CD4-positive, CD25-positive, alpha-beta regulatory T cell (primary cell): ENCODE measurements around the gene DECR2. TPM values are rescaled to one million over a fixed set of nuclear protein-coding genes. Genes with fewer than 3 reads are reported as not detected.
A peak's percentile ranks its signal among the peaks of the same experiment; 100 is the strongest.

Source experiments
- ATAC-seq, 2 donors: fragments of 150-1000 bp; cut with Tn5 transposase; one replicate each; pipeline ENCODE4 v1.10.0; 2021; ENCODE audit warnings: low read depth in 2 of 2, moderate number of reproducible peaks in 2 of 2, moderate library complexity in 1 of 2
- DNase-seq, 3 donors: peaks; one replicate each; pipeline versions ENCODE4 v3.0.0 to v3.0.0-alpha.2; 2012 to 2022; ENCODE audit warnings: mixed read lengths in 1 of 3
- H3K27ac ChIP-seq: one replicate; pipeline ENCODE4 v1.7.0; 2013; ENCODE audit warnings: mild to moderate bottlenecking, low read length; ENCODE audit not compliant: insufficient read depth, poor library complexity, severe bottlenecking
- H3K27me3 ChIP-seq: one replicate; pipeline ENCODE4 v1.7.0; 2013; ENCODE audit warnings: low read length; ENCODE audit not compliant: control insufficient read depth, insufficient read depth
- H3K36me3 ChIP-seq: one replicate; pipeline ENCODE4 v1.7.0; 2013; ENCODE audit warnings: mild to moderate bottlenecking, low read length, moderate library complexity; ENCODE audit not compliant: control insufficient read depth, insufficient read depth
- H3K4me1 ChIP-seq: 2 replicates; pipeline ENCODE4 v1.7.0; 2013; ENCODE audit warnings: mild to moderate bottlenecking, low read length; ENCODE audit not compliant: insufficient read depth, control insufficient read depth, poor library complexity, severe bottlenecking
- H3K4me3 ChIP-seq: one replicate; pipeline ENCODE4 v1.7.0; 2013; ENCODE audit warnings: low read depth, mild to moderate bottlenecking, low read length, moderate library complexity
- H3K9me3 ChIP-seq, 2 experiments: 1 replicate in 1 of 2; 2 replicates in 1 of 2; pipeline ENCODE4 v1.7.0; 2013; ENCODE audit warnings: low read length in 2 of 2, mild to moderate bottlenecking in 1 of 2, moderate library complexity in 1 of 2; ENCODE audit not compliant: control insufficient read depth in 2 of 2
- H3K27ac Mint-ChIP-seq, 3 donors: one replicate each; pipeline ENCODE4 v1.8.0; 2020 to 2022; ENCODE audit warnings: mild to moderate bottlenecking in 3 of 3, mixed read lengths in 3 of 3, moderate library complexity in 2 of 3
- H3K27me3 Mint-ChIP-seq: one replicate; pipeline ENCODE4 v1.8.0; 2022; ENCODE audit warnings: mild to moderate bottlenecking, mixed read lengths
- H3K36me3 Mint-ChIP-seq: one replicate; pipeline ENCODE4 v1.8.0; 2020; ENCODE audit warnings: mixed read lengths
- H3K4me1 Mint-ChIP-seq, 4 donors: one replicate each; pipeline ENCODE4 v1.8.0; 2020 to 2022; ENCODE audit warnings: mixed read lengths in 4 of 4, mild to moderate bottlenecking in 1 of 4
- H3K4me3 Mint-ChIP-seq, 4 donors: one replicate each; pipeline ENCODE4 v1.8.0; 2020 to 2022; ENCODE audit warnings: mild to moderate bottlenecking in 4 of 4, mixed read lengths in 4 of 4, moderate library complexity in 3 of 4
- H3K9me3 Mint-ChIP-seq, 7 donors: one replicate each; pipeline ENCODE4 v1.8.0; 2020 to 2022; ENCODE audit warnings: mixed read lengths in 7 of 7, mild to moderate bottlenecking in 3 of 7, moderate library complexity in 2 of 7
- polyA plus RNA-seq, 4 donors: library from polyadenylated mRNA; unstranded; fragments of 300-500 nt; fragmentation: Illumina TruSeq; gene quantifications; one replicate each; pipeline ENCODE4 v1.2.3, GENCODE V29; 2021
- total RNA-seq: library from RNA; stranded (reverse); gene quantifications from one replicate; pipeline ENCODE4 v1.2.3, GENCODE V29; 2022

DECR2 gene
- total and polyA plus RNA-seq, 5 donors from 2014 or later, result 2.2 to 4.8 (median 2.8) TPM

DNA sequence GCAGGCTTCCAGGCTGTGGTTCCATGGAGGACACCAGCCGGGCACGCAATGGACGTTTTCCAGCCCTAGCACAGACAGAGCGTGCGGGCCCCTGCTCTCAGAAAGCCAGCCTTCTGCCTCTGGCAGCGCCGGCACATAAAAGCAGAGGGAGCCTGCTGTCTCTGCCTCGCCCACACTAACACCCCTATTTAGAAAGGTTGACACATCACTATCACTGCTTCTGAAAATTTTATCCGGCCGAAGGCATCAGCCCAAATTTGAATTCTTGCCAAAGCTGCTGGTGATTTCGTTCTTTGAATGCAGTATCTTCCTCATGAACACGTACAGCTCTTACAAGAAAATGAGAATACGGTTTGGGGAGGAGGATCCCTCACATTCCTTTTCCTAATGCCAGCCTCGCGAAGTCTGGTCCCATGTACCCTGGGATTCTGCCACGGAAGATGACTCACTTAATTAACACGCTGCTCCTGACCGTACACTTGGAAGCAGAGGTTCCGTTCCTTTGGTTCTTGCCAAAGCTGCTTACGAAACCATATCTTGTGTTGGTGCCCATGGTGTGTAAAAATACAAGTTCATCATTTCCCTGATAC is 22.4 kb downstream of the DECR2 start:
- peaks cover 24% of the 10 kb centered on the region for H3K4me1 ChIP-seq
- no peaks in the 10 kb centered on the region for H3K9me3 Mint-ChIP-seq
- H3K36me3 Mint-ChIP-seq, result peaks cover 9% of the 10 kb centered on the region

DNA sequence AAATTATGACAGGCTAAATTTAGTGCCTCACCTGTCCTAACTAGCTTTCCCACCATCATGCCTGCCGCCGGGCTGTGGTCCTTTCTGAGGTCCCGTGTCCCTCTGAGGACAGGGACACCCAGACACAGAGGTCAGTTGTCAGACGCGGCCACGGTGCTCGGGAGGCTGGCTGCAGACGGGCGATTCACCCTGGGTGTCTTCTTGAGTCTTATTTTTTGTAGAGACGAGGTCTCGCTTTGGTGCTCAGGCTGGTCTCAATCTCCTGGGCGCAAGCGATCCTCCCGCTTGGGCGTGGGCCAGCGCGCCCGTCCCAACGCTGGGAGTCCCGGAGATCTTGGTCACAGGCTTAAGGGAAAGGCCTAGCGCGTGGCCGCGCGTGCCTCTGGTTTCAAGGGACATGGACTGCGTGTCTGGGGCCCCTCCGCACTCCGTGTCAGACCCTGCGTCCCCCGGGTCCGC is 23.0 kb downstream of the DECR2 start:
- peaks cover 9% of the 10 kb centered on the region for H3K36me3 Mint-ChIP-seq
- Histone ChIP-seq H3K36me3 (no peaks in the 10 kb centered on the region), H3K4me1 (peaks cover 24% of the 10 kb centered on the region), H3K27me3 (no peaks in the 10 kb centered on the region), H3K27ac (peak overlapping the region; percentile 89), H3K9me3 (no peaks in the 10 kb centered on the region), H3K4me3 (peak overlapping the region; percentile 18)
- no peak for ATAC-seq
- no peaks in the 10 kb centered on the region for H3K9me3 Mint-ChIP-seq
- peak in 1 of 3 donors; percentile 13 for DNase-seq
- peak overlapping the region in 2 of 3 donors; percentile 78 to 85 for H3K27ac Mint-ChIP-seq
- peaks cover 8% of the 10 kb centered on the region for H3K27me3 Mint-ChIP-seq
- peak overlapping the region; percentile 83 to 97 (median 92) for H3K4me3 Mint-ChIP-seq
- peaks cover 15 to 36% (median 29%) of the 10 kb centered on the region in 4 donors for H3K4me1 Mint-ChIP-seq

More for the DNA sequence above, 22.4 kb downstream of the DECR2 start:
- H3K27ac Mint-ChIP-seq, result peak overlapping the region in 2 of 3 donors; percentile 78 to 85
- peak overlapping the region; percentile 83 to 97 (median 92) for H3K4me3 Mint-ChIP-seq
- Histone ChIP-seq H3K27ac (no peak overlapping the region), H3K4me3 (no peak overlapping the region), H3K27me3 (no peaks in the 10 kb centered on the region), H3K9me3 (no peaks in the 10 kb centered on the region), H3K36me3 (no peaks in the 10 kb centered on the region)
- H3K27me3 Mint-ChIP-seq, result peaks cover 8% of the 10 kb centered on the region
- DNase-seq, result no peak
- H3K4me1 Mint-ChIP-seq, result peaks cover 15 to 34% (median 29%) of the 10 kb centered on the region in 4 donors
- ATAC-seq, result no peak

DNA sequence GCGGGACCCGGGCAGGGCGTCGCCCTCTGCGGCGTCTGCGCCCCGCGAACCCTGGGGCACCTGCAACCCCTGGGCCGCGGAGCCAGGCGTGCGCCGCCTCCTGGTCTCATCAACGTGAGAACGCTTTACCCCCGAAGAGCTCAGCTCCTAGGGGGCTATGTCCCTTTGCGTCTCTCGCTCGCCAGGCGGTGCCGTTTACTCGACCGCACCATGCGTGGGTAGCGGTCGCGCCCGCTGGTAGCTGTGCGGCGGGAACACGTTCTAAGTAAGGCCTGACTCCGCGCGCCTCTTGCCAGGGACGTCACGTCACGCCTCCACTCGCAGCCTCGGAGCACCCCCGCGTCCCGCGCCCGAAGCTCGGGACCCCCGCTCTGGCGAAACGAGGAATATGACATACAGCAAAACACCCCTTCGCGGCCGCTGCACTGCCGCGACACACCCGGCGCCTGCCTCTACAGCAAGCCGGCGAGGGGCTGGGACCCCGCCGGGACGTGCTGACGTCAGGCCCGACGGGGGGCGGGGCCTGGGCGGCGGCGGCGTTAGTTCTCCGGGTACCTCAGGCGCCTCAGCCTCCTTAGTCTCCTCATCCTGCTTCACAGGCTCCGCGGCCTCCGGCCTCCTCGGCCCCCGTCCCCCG is 23.5 kb downstream of the DECR2 start, which contains the start of gene RAB11FIP3:
TSS of gene RAB11FIP3 (plus strand) at position 568 of the 637 bp plus-strand sequence. CDS start 358 bp downstream, outside the sequence.
- DNase-seq (peak; percentile 76 to 91 (median 87)), ATAC-seq (peak; percentile 94 to 95)
- Mint-ChIP-seq H3K4me3 (peak within 1 kb of the TSS; percentile 90 to 97 (median 92)), H3K27ac (peak within 1 kb of the TSS; percentile 78 to 92 (median 79)), H3K4me1 (peaks cover 15 to 37% (median 32%) of the 10 kb centered on the region in 4 donors), H3K36me3 (peaks cover 9% of the 10 kb centered on the region), H3K27me3 (peaks cover 8% of the 10 kb centered on the region), H3K9me3 (no peaks in the 10 kb centered on the region)
- Histone ChIP-seq H3K27me3 (no peaks in the 10 kb centered on the region), H3K36me3 (no peaks in the 10 kb centered on the region), H3K9me3 (no peaks in the 10 kb centered on the region), H3K27ac (peak within 1 kb of the TSS; percentile 89), H3K4me1 (peaks cover 24% of the 10 kb centered on the region), H3K4me3 (peak within 1 kb of the TSS; percentile 18)

DNA sequence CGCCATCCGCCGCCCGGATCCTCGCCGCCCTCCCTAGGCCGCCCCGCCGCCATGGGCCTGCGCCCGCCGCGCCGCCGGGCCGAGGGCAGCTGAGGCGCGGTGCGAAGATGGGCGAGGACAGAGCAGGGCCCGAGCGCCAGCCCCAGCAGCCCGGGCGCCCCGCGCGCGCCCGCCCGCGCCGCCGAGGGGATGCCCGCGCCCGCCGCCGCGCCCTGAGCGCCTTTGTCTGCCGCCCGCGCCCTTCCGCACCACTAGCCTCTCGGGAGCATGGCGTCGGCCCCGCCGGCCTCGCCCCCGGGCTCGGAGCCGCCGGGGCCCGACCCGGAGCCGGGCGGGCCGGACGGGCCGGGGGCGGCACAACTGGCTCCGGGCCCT is 24.0 kb downstream of the DECR2 start:
- H3K4me3 Mint-ChIP-seq, result peak overlapping the region; percentile 90 to 97 (median 92)
- H3K27me3 Mint-ChIP-seq, result peaks cover 8% of the 10 kb centered on the region
- DNase-seq (no peak), ATAC-seq (peak; percentile 55 to 58)
- Histone ChIP-seq H3K4me1 (peaks cover 24% of the 10 kb centered on the region), H3K27ac (peak overlapping the region; percentile 89), H3K36me3 (no peaks in the 10 kb centered on the region), H3K4me3 (no peak overlapping the region), H3K9me3 (no peaks in the 10 kb centered on the region), H3K27me3 (no peaks in the 10 kb centered on the region)
- no peaks in the 10 kb centered on the region for H3K9me3 Mint-ChIP-seq
- H3K27ac Mint-ChIP-seq, result peak overlapping the region in 1 of 3 donors; percentile 92
- H3K36me3 Mint-ChIP-seq, result peaks cover 9% of the 10 kb centered on the region
- peaks cover 15 to 38% (median 32%) of the 10 kb centered on the region in 4 donors for H3K4me1 Mint-ChIP-seq

DNA sequence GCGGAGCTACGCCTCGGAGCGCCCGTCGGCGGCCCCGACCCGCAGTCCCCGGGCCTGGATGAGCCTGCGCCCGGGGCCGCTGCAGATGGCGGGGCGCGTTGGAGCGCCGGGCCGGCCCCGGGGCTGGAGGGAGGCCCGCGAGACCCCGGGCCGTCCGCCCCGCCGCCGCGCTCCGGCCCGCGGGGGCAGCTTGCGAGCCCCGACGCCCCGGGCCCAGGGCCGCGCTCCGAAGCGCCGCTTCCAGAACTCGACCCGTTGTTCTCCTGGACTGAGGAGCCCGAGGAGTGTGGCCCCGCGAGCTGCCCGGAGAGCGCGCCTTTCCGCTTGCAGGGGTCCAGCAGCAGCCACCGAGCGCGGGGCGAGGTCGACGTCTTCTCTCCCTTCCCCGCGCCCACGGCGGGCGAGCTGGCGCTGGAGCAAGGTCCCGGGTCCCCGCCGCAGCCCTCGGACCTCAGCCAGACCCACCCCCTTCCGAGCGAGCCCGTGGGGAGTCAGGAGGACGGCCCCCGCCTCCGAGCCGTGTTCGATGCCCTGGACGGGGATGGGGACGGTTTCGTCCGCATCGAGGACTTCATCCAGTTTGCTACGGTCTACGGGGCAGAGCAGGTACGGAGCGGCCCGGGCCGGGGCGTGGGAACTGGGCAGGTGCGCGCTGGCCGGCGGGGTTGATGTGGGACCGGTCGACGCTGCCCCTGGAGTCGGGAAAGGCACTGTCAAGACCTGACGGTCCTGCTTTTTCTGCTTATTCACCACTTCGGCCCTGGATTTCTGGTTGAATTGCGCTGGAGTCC is 24.6 kb downstream of the DECR2 start:
- DNase-seq (peak in 1 of 3 donors; percentile 25), ATAC-seq (no peak)
- Mint-ChIP-seq H3K36me3 (peaks cover 5% of the 10 kb centered on the region), H3K4me1 (peaks cover 15 to 41% (median 33%) of the 10 kb centered on the region in 4 donors), H3K27me3 (peaks cover 8% of the 10 kb centered on the region), H3K27ac (peak overlapping the region; percentile 39 to 88 (median 76)), H3K9me3 (no peaks in the 10 kb centered on the region), H3K4me3 (peak overlapping the region; percentile 84 to 97 (median 88))
- Histone ChIP-seq H3K27ac (no peak overlapping the region), H3K4me3 (peak overlapping the region; percentile 32), H3K4me1 (peaks cover 24% of the 10 kb centered on the region), H3K27me3 (no peaks in the 10 kb centered on the region), H3K9me3 (no peaks in the 10 kb centered on the region), H3K36me3 (no peaks in the 10 kb centered on the region)

DNA sequence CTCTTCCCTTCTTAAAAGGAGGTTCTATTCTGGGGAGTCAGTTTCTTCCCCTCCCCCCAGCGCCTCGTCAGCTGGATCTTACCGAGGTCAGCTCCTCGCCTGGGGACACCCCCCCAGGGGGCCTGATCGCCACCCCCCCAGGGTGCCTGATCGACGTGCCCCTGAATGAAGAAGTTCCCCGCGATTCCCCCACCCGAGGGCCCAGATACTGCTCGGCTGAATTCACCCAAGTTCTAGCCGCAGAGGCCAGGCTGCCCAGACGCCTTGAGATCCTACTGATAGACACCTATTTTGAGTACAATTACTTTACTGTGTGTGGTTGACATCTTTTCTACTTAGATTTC is 25.2 kb downstream of the DECR2 start:
- no peaks in the 10 kb centered on the region for H3K36me3 ChIP-seq
- DNase-seq (no peak), ATAC-seq (no peak)
- H3K4me3 Mint-ChIP-seq, result peak overlapping the region; percentile 84 to 97 (median 88)
- H3K27me3 Mint-ChIP-seq, result peaks cover 8% of the 10 kb centered on the region
- no peak overlapping the region for H3K27ac ChIP-seq
- no peaks in the 10 kb centered on the region for H3K9me3 ChIP-seq
- H3K4me3 ChIP-seq, result peak overlapping the region; percentile 40
- peak overlapping the region; percentile 39 to 88 (median 76) for H3K27ac Mint-ChIP-seq
- no peaks in the 10 kb centered on the region for H3K27me3 ChIP-seq
- peaks cover 15 to 41% (median 33%) of the 10 kb centered on the region in 4 donors for H3K4me1 Mint-ChIP-seq
- peaks cover 24% of the 10 kb centered on the region for H3K4me1 ChIP-seq
- H3K36me3 Mint-ChIP-seq, result peaks cover 5% of the 10 kb centered on the region
- H3K9me3 Mint-ChIP-seq, result no peaks in the 10 kb centered on the region

DNA sequence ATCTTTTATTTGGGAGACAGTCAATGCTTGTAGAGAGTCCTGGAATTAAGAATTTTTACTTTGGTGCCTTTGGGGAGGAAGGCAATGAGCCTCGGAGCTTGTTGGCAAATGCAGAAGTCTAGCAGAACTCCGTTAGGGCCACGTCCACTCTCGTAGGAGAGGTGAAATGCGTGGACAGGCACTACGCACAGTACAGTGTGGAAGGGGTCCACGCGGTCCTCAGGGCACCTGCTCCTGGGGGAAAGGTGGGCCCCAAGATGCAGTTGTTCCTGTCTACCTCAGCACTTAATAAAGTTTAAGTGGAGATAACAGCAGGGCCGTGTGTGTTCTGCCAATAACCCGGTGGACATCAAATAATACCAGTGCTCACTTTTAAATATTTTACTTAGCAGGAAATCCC is 25.6 kb downstream of the DECR2 start:
- peak overlapping the region; percentile 40 for H3K4me3 ChIP-seq
- ATAC-seq (no peak), DNase-seq (no peak)
- peaks cover 8% of the 10 kb centered on the region for H3K27me3 Mint-ChIP-seq
- H3K4me1 Mint-ChIP-seq, result peaks cover 15 to 41% (median 33%) of the 10 kb centered on the region in 4 donors
- peaks cover 5% of the 10 kb centered on the region for H3K36me3 Mint-ChIP-seq
- no peaks in the 10 kb centered on the region for H3K27me3 ChIP-seq
- H3K4me1 ChIP-seq, result peaks cover 24% of the 10 kb centered on the region
- peak overlapping the region in 2 of 3 donors; percentile 39 to 88 for H3K27ac Mint-ChIP-seq
- no peaks in the 10 kb centered on the region for H3K36me3 ChIP-seq
- H3K9me3 ChIP-seq, result no peaks in the 10 kb centered on the region
- no peak overlapping the region for H3K27ac ChIP-seq
- no peaks in the 10 kb centered on the region for H3K9me3 Mint-ChIP-seq
- peak overlapping the region; percentile 84 to 97 (median 88) for H3K4me3 Mint-ChIP-seq
